GM18517 (cell line): ENCODE measurements around the gene ASTN1.

ENCODE experiments used
- ATAC-seq: cut with Tn5 transposase; IDR thresholded peaks from one replicate; pipeline ENCODE4 v1.9.1; 2021; ENCODE audit warnings: mild to moderate bottlenecking, moderate library complexity; ENCODE audit not compliant: unreplicated experiment

ASTN1 gene

DNA sequence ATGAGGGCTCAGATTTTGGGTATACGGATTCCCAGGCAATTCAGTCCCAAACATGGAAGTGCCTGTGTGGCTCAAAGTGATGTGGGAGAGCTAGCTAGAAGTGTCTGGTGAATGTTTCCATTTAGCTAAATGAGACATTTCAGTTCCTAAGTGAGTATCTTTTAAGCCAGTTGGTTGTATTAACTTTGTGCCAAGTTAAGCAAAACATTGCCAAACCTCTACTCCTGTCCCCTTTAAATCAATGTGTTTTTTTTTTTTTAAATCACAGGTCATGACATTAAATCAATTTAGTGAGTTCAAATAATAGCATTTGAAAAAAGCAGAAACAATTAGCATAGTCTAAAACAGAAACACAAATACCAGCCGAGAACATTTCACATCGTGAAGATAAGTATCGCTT lies 230.1 kb downstream of the ASTN1 start:
- no peak for ATAC-seq

DNA sequence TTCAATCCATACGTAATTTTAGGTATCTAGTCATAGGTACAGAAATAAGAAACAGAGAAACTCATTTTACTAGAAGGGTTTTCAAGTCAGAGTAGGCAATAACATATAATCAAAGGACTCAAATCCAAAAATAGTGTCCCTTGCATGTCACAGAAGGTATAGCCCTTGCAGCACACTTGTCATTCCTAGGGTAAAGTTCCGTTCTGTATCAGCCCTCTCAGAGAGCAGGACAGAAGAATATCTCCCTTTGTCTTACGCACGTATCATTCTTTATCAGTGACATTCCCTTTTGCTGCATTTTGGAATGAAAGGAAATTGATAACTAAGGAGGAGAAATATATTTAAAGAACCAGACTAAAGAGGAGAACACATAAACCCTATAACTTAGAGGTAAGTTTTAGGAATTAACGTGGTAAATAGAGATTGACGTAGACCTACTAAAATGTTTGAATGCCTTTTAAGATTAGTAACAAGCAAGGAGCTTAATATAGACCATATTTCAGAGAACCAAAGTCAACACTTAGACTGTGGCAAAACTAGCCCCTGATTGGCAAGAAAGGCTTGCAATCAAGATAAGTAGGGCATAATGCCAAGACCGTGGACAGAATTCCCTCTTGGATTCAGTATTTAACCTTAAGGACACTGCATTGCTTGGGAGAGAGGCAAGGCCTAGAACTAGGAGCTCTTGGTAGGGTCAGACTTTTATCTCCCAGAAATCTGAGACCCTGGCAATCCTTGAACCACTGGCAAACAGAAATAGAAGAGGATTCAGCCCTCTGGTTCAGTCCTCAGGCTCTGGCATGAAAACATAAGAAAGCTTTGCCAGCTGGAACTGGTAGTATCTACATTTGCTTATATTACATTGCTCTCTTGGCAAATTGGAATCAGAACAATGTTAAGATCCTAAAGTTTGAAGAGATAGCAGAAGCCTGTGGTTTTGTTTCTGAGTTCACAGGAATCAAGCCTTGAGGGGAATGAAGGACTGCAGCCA lies 232.1 kb downstream of the ASTN1 start:
- ATAC-seq: no peak

DNA sequence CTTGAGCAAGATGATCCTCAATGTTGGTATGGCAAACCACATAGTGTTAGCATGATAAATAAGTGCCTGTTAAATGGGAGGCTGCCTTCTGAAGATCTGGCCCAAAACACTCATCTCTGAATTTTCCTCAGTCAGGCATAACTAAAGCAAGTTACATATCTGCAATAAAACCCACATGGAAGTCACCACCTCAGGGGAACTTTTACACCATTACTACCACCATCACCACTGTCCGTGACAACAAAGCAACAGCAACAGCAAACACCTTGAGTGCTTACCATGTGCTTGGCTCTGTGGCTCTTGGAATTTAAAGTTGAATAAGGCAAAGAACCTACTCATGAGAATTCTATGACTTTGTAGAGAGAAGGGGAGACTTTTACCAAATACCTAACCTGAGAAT lies 233.0 kb downstream of the ASTN1 start:
- ATAC-seq: no peak

DNA sequence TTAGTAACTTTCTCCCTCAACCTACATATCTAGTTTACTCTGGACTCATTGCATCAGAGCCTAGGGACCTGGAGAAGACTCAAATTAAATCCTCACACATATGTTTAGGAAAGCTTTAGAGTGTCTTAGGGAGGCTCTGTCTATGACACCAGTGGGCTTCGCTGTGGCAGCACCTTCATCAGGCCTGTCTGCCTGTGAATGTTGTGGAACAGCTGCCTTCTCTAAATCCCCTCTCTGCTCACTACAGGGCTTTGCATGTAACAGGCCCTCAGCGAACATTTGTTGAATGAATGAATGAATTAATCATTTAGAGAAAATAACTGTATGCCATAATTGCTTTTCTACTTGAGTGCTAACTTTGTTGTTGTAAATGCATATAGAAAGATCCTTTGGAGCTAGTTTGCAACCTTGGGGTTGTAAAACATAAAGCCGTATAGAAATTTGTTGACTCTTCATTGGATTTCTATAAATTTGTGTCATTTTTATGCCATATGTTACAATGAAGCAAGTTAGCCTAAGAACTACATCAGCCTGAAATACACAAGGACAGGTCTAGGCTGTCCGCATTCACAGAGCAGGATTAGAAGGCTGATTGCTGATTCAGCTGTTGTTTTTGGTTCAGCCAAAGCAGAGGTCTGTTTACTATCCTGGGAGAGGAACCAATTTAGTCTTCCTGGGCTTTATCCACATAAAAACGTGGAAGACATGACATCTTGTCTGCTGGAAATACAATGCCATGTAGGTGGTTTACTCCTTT lies 238.0 kb downstream of the ASTN1 start:
- no peak for ATAC-seq

DNA sequence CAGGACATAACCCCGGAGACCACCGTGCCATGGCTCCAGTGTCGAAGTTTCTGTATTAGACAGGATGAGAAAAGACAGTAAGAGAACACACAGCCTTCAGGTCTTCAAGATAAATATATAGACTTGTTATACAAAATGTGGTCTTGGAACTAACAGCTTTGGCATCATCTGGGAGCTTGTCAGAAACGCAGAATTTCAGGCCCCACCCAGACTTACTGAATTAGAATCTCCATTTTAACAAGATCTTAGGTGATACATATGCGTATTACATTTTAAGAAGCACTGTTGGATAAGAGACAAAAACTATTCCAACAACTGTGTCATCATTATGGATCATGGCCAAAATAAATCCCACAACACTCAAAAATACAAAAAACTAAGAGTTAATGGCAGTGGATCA lies 239.3 kb downstream of the ASTN1 start:
- ATAC-seq: no peak

DNA sequence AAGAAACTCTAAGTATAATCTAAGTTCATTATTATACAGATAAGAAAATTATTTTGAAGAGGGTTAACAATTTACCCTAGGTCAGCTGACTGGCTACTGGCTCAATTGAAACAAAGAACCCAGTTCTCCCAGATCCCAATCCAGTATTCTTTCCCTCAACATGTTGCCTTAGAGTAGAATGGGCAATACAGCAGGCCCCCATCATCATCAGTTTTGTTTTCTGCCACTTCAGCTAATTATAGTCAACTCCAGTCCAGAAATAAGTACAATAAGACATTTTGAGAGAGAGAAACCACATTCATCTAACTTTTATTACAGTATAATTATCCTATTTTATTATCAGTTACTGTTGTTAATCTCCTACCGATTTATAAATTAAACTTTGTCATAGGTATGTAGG lies 241.2 kb downstream of the ASTN1 start:
- no peak for ATAC-seq

DNA sequence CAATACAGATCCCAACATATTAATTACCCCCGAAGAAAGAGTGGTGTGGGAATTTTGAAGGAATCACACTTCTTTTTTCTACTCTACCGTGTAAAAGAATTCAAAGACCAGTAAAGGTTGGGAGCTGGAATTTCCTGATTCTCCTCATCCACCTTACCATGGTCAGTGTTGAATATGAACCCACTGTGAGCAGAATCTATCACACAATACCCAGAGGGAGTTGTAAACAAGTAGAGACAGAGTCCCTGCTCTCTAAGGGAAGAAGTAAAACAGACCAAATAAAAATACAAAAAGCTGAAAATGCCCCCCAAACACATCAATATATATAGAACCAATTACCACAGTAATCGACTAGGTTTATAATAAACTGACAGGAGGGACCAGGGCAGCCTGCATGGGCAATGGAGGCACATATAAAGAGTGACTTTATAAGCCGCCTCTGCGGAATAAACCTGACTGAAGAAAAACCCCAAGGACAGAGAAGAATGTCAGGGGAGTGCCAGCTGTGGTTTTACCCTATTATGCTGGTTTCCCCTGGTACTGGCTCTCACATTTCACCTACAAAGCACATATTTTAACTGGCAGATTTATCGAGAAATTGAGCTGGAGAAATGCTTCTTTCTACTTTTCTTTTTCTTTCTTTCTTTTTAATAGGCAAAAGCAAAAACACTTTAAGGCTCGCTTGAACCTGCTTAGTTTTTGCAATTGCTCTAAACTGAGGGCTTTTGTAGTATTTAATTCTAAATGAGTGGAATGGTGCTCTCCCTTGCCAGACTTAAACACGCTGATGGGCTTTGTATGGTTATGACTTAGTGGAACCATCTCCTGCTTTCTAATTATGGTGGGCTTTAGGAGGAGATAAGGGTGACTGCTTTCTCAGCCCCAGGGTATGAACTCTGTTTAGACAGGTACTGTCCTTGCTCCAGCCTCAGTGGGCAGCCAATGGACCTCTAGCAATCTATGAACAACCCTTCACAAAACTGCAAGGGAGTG lies 244.8 kb downstream of the ASTN1 start:
- no peak for ATAC-seq

DNA sequence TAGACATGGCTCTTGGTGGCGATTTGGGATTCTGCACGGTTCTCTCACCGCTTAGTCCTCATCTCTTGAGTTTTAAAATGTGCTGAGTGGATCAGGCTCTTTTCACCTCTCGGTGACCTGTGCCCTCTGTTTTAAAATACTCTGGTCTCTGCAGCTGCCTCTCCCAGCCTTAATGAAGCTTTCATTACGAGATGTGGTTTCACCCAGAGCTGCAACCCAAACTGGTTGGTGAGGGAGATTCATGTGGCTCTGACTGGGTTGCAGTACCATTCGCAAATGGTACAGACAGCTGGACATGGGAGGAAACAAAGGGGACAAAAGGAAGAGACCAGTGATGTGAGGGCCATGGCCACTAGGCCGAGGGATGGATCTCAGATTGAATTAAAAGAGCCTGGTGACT lies 258.9 kb downstream of the ASTN1 start:
- no peak for ATAC-seq

DNA sequence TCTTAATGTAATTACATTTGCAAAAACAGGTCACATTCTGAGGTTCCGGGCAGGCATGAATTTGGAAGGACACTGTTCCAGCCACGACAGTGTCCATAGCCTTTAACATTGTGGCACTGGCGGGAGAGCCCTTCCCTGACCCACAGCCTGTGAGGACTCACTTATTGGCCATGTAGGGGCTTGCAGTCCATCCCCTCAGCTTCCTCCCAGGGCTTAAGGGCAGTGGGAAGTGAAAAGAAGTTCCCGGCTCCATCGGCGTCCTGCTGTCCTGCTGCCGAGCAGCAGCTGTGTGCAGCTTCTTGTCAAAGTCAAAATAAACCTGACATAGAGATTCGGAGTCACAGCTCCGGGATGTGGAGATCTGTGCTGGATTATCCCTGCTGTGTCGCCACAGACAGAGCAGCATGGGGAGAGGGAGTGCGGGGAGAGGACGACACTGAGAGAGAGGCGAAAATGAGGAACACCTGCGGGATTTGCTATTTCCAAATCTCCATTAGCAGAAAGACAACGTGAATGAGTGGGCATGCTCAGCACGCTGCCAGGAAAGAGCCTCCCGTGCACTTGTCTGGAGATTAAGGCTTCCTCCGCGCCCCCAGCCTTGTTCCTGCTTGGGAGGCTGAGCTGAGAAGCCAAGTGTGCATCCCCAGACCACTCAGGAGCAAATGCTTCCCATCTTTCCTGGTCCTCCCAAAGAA lies 260.3 kb downstream of the ASTN1 start:
- no peak for ATAC-seq

DNA sequence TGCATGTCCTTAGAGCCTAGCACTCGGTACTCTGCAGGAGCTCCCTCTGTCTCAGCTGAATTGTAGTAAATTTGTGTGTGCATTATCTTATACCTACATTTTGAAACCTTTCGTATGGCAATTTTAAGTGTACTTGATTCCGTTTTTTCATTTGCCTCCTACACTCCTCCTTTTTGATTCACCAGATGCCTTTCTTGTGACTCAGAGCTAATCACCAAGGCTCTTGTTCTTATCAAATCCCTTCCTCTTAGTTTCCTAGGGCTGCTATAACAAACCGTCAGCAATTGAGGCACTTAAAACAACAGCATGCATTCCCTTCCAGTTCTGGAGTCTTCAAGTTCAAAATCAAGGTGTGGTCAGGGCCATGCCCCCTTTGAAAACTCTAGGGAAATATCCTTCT lies 261.0 kb downstream of the ASTN1 start:
- ATAC-seq: no peak

DNA sequence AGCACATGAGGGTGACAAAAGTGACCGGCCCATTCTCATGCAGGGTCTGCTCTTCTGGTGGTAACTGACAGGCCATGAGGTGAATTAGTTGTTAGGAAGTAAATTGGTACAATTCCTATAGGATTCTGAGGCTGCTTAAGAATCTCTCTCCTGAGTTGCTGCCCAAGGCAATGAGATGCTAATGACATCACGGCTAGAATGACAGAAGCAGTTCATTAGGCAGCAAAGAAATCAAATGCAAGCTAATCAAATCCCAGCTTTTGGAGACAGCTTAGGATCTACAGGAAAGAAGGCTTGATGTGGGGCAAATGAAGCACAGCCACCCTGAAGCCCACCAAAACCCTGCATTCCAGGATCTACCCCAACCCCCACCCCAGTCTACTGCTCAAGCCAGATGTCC lies 265.2 kb downstream of the ASTN1 start:
- ATAC-seq: no peak

DNA sequence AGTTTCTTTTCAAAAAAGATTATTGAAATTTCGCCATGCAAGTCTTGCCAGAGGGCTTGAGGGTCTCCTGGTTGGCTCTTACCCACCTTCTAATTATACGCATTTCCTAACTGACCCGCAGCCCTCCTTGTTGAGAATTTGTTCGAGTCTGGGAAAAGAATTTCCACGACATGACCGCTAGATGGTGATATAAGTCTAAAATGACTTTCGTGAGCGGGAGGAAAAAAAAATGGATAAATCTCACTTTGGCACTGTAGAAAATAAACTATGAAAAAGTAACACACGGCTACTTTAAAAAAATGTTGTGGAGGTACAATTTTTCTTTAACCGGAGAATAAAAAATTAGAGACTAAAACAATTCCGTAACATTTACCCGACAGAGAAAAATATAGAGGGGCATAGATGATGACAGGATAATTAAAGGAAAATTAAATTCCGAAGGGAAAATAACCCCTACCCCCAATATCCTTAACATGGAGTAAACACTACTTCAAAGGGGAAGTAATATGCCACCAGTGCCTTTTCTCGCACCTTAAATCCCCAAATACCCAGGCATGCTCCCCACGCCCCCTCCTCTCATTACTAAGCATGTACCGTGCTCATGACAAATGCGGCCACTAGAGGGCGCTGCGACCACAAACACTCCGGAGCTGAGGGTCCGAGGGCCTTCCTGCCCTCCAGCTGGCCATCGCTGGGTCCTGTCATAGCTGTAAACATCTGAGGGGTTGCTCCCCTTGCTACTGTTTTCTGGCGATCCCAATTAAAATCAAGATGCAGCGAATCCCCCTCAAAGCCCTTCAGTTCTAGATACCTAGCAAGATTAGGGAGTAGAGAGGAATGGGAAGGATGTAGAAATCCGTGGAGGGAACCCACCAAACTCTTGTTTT lies 266.9 kb downstream of the ASTN1 start:
- no peak for ATAC-seq

DNA sequence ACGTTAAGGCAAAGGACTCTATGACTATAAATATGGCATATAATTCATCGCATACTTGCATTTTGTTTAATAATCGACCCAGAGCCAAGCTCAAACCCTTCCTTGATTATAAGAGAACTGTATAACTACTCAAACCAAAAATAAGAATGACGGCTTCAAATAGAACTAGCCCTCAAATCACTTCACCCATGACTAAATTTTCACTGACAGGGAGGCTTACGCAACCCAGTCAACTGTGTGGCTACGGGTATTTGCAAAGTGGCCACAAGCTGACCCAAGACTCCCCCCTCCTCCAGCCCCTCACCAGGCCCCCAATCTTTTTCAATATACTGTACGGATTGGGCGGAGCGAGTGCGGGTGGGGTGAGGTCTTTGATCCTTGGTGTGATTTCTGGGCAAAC lies 268.3 kb downstream of the ASTN1 start:
- ATAC-seq: no peak

DNA sequence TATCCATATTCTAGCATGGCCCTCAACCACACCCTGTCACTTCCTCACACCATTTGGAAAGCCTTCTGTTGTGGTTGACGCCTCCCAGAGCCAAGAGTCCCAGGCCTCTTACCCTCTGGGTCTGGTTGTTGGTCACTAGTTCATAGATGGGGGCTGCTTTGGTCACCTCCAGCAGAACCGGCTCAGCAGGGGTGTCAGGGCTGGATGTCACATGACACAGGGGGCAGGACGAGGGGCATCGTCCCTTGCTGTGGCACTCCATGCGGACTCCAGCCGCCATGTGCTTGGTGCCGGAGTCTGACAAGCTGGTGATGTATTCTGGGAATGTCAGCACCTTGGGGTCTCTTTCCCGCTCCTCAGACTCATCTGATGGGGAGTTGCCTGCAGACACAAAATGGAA lies 270.1 kb downstream of the ASTN1 start:
- ATAC-seq: no peak

DNA sequence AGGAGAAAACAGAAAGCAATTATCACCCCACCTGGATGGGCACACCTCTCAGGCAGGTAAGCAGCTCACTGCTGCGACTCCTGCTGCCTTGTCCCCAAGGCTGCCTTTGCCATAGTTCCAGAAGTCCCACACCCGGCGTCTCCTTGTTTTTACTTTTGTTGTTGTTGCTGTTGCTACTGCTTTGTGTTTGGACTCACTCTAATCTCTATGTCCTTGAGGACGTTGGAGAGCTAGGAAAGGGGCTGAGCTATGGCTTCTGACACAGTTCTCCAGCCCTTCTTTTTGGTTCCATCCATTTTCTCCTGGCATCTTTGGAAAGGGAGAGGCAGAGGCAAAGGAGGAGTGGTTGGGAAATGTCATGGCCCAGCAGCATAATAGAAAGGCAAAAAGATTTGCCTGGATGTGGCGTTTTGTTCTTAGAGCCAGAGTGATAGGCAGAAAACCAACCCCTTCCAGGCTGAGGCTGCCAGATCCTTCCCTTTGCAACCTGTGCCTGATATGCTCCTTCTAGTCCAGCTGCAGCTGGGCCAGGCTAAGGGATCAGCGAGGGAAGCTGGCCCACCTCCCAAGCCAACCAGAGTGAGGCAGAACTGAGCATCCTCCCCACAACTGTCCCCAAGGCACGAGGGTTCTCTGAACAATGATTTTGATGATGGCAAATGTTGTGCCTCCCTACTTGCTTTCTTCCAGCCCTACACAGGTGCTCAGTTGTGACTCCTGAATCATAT lies 270.7 kb downstream of the ASTN1 start:
- no peak for ATAC-seq

DNA sequence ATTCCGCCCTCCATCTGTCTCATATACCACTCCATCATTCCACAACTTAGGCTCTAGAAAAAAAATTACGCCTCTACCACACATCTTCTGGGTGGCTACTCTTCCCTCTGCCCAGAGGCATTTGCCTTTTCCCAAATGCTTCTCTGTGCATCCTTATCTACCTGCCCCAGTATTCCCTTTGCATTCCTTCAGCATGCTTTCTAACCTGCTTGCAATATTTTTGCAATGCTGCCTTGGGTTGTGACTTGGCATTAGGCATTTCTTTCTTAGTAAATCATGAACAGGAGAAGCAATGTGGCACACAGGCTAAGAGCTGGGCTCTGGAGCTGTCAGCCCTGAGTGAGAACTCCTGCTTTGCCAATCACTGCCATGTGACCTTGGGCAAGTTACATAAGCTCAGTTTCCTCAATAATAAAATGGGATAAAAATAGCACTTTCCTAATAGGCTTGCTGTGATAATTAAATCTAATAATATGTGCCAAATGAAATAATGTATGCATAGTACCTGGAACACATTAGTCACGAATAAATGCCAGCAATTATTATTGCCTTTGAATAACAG lies 276.0 kb downstream of the ASTN1 start:
- no peak for ATAC-seq

DNA sequence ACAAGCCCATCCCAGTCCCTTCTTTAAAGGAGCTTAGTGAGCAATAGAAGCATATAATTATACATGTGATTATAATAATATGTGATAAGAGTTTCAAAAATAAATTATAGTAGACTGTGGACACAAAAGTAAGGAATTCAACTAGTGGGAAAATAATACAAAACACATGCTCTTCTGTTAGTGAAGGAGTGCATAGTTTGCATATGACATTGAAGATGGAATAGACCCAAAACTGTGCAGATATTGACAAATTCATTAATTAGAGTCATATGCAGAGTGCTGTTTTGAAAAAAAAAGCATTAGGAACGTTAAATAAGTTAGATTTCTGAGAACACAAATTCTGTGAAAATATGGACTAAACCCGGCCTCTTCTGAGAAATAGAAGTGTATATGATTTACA lies 278.8 kb downstream of the ASTN1 start:
- ATAC-seq: no peak

DNA sequence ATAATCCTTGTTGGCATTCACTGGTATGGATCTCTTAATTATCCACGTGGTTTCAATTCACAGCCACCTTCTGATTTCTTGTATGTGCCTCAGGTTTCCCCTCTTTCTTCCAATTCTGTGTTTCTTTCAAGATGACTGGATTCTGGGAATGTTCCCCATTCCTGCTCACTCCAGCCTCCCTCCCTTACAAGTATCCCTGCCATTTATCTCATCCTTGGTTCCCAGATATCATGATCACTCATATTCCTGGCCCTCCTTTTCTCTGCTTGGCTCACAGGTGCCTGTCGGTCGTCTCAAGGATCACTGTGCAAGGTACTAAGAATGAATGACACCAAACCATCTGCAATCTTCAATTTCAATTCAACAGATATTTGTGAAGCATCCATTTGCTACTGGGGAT lies 279.2 kb downstream of the ASTN1 start:
- no peak for ATAC-seq
